GM19452 (cell line): ENCODE results near the gene PKIB.
"Not testable (repeated sequence)": the region's sequence is repeated elsewhere in the genome, so short reads cannot be mapped to it uniquely, and the experiment has no call there.

Experiments used
- ATAC-seq: cut with Tn5 transposase; IDR thresholded peaks from one replicate; pipeline ENCODE4 v1.9.1; 2021; ENCODE audit not compliant: unreplicated experiment

PKIB gene

GRCh38 chr6:122620428-122620827 is 10.2 kb downstream of the PKIB start:
- ATAC-seq: no peak

DNA sequence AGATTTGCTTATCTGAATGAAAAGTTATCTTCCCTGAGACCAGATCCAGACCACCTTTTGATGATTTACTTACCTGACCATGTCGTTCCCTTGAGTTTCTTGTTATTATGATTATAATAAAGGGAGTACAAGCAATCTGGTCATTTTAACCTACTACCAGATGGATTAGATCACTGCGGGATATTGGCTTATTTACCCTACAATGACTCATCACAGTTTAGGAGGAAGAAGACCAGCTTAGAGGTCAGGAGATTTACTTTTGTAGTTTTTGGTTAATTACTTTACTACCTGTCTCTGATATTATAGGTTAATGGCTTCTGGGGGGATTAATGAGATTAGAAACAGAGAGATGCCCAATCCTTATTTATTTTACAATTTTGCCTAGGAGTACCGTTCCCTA is 10.7 kb downstream of the PKIB start:
- no peak for ATAC-seq

DNA sequence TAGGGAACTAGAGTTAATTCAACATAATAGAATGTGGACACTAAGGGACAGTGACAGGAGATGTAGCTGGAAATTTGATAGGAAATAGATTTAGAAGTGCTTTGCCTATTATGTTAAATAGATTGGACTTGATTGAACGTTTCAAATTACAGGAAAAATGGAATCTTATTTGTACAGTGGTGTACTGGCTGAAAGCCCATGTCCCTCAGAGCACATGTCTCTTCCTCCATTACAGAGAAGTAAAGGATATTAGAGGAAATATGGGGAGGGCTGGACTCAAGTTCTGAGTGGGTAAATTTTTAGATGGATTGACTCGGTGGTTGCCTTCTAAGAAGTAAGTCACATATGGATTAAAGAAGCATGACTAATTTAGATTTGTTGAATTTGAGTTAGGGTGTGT is 11.4 kb downstream of the PKIB start:
- no peak for ATAC-seq

DNA sequence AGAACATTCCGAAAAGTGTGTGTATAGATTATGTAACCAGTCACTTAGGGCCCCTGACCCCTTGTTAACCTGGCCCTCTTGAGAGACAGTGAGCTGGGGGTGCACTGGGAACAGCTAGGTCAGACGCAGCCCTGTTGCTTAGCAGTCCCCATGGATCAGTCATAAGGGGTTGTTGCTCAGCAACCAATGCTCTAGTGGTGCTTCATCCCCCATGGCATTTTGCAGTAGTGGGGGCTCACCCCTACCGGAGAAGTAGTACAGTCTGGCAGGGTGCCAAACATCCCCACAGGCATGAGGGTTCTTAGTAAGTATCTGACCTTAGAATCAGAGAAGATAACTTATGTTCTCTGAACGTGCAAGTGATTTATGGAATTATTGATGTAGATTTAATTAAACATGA is 12.3 kb downstream of the PKIB start:
- ATAC-seq: no peak

GRCh38 chr6:122623279-122623678 is 13.1 kb downstream of the PKIB start:
- ATAC-seq: no peak

GRCh38 chr6:122624853-122625252 is 14.6 kb downstream of the PKIB start:
- ATAC-seq: no peak

GRCh38 chr6:122628714-122629113 is 18.5 kb downstream of the PKIB start:
- ATAC-seq: no peak

GRCh38 chr6:122631571-122632249 is 21.5 kb downstream of the PKIB start:
- ATAC-seq: no peak

DNA sequence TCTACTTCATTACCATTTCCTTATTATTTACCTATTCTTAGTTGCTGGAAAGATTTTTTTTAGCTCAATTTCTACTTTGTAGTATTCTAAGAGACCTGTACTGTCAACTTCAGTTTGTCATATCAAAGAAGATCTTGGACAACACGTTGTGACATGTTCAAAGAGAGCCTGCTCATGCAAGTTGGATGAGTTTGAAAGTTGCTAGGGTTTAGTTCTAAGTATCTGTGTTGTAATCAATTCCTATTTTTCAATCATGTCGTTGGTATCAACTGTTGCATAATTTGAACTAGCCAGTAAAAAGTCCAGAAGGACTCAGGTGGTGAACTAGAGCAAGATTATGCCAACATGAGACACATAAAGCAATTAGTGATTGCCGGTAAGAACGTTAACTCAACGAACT is 30.2 kb downstream of the PKIB start:
- no peak for ATAC-seq

DNA sequence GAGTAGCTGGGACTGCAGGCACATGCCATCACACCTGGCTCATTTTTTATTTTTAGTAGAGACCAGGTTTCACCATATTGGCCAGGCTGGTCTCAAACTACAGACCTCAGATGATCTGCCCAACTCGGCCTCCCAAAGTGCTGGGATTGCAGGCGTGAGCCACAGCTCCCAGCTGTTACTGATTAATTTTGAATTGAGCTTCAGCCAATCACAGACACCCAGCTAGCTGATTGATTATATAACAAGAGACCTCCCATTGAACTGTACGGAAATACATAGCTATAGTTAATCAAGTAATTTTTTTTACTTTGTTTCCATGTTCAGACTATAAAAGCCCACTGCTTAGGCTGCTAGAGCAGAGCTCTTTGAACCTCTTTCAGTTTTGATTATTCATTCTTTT is 31.6 kb downstream of the PKIB start:
- ATAC-seq: no peak

- not testable (repeated sequence) for ATAC-seq
Measured at GRCh38 chr6:122642604-122643003, 32.4 kb downstream of the PKIB start.

GRCh38 chr6:122645256-122645655 is 35.1 kb downstream of the PKIB start:
- ATAC-seq: no peak

GRCh38 chr6:122647765-122648164 is 37.6 kb downstream of the PKIB start:
- no peak for ATAC-seq

DNA sequence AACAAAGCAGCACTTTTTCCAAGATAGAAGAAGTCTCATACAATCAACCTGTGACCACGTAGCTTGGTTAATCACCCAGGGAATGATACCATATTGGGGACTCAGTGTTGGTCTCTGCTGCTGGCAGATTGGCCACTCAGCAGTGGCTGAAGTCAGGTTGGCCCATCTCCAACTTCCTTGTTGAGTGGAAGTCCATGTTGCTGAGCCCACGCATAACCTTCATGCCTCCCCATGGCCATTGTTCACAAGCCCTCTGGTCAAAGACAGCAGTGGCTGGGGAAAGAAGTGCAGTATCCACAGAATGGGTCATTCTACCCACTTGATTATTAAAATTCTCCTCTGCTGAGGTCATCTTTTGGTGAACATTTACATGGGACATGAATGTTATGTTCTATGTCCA is 38.5 kb downstream of the PKIB start:
- ATAC-seq: no peak

GRCh38 chr6:122649701-122650100 is 39.5 kb downstream of the PKIB start:
- no peak for ATAC-seq

- ATAC-seq: no peak
Measured at GRCh38 chr6:122650403-122650802, 40.2 kb downstream of the PKIB start.

GRCh38 chr6:122651031-122651430 is 40.8 kb downstream of the PKIB start:
- no peak for ATAC-seq

GRCh38 chr6:122651604-122652003 is 41.4 kb downstream of the PKIB start:
- ATAC-seq: no peak

DNA sequence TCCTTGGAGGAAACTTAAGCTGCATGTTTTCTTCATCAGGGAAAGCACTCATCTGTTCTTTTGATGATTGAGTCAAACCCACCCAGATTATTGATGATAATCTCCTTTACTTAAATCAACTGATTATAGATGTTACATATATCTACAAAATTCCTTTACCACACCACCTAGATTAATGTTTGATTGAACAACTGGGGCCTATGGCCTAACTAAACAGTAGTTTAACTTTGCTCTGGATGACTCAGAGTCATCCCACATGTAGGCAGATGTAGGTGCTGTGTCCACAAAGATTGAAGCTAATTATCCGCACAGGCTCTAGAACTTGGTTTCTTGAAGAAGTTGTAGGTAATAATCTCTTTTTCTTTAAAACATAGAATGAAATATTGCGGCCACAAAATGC is 42.2 kb downstream of the PKIB start:
- ATAC-seq: no peak

DNA sequence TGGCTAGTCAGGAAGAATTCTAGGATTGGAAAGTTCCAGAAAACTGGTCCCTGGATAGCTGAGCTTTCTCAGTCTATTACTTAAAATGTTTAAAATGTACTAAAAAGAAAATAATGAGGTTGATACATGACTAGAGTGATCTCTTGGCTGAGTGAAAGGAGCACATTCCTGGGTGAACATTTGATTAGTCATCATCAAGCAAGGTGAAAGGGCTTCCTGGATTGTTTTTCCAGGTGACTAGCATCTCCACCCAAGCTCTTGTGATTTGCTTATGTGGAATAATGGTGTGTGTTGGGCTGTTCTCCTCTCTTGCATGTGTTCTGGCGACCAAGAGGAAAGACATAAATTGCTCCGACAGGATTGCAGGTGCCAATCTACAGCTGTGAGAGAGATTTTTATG is 42.9 kb downstream of the PKIB start:
- no peak for ATAC-seq

DNA sequence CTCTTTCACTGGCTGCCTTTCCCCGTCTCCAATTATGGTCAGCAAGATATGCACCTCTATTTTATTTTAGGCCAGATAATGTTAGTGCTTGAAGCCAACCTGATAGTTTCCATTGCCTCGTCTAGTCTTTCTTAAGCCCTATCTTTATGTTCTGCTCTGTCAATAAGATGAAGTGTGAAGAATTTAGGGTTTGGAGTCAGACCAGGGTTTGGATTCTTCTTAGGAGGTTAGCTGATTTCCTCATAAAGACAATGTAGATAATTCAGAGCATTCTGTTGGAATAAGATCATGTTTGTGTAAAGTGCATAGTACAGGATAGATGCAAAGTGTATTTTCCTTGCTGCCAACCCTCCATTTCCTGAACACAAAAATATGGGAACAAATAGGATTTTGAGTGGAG is 43.8 kb downstream of the PKIB start:
- no peak for ATAC-seq

DNA sequence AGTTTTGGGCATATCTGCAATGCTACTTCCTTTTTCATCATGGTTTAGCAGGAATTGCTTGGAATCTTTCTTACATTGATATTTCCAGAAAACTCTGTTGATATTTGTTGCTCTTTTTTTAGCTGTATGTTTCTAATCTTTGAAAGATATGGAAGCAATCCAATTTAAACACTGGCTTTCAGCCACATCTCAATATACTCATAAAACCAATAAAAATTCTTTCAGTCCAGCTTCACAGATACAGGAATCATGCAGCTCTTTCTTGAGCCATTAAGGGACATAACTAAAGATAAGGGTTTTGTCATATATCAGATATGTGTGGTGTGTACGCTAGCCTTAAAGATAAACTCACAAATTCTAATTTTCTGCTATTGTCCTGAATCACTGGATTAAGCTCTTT is 47.4 kb downstream of the PKIB start:
- ATAC-seq: no peak

- no peak for ATAC-seq
Measured at GRCh38 chr6:122660296-122660695, 50.1 kb downstream of the PKIB start.
